Raji (cell line): Measurements from ENCODE around the gene GP5.

Source experiments
- POLR2A ChIP-seq: IDR thresholded peaks from 2 replicates; pipeline ENCODE4 v1.6.1; 2011; ENCODE audit warnings: low read depth, low read length, control low read depth; ENCODE audit not compliant: insufficient read depth

Gene GP5

GRCh38 chr3:194370753-194371152, 28.3 kb downstream of the GP5 start:
- TF ChIP-seq POLR2A: no peak

GRCh38 chr3:194369522-194370279, 29.4 kb downstream of the GP5 start, which contains the start of gene LRRC15:
Gene LRRC15 (minus strand): TSS chr3:194369743. CDS start chr3:194361043, 8,700 bp downstream.
- TF ChIP-seq POLR2A: no peak

- TF ChIP-seq POLR2A: no peak
Observed at GRCh38 chr3:194368918-194369317, 30.1 kb downstream of the GP5 start.

GRCh38 chr3:194367992-194368841, 30.8 kb downstream of the GP5 start:
- TF ChIP-seq POLR2A: no peak

GRCh38 chr3:194365978-194366490, 33.0 kb downstream of the GP5 start:
- no peak for TF ChIP-seq POLR2A

GRCh38 chr3:194365526-194365925, 33.5 kb downstream of the GP5 start:
- no peak for TF ChIP-seq POLR2A

- TF ChIP-seq POLR2A: no peak
Observed at GRCh38 chr3:194364652-194365434, 34.2 kb downstream of the GP5 start.

- no peak for TF ChIP-seq POLR2A
Observed at GRCh38 chr3:194364314-194364651, 34.8 kb downstream of the GP5 start.

- TF ChIP-seq POLR2A: no peak
Observed at GRCh38 chr3:194360568-194360967, 38.5 kb downstream of the GP5 start.

- TF ChIP-seq POLR2A: no peak
Observed at GRCh38 chr3:194357681-194358080, 41.4 kb downstream of the GP5 start.

- no peak for TF ChIP-seq POLR2A
Observed at GRCh38 chr3:194355379-194355778, 43.7 kb downstream of the GP5 start.

GRCh38 chr3:194354315-194354714, 44.8 kb downstream of the GP5 start:
- TF ChIP-seq POLR2A: no peak

GRCh38 chr3:194352667-194353246, 46.3 kb downstream of the GP5 start:
- no peak for TF ChIP-seq POLR2A

- TF ChIP-seq POLR2A: no peak
Observed at GRCh38 chr3:194351952-194352536, 47.0 kb downstream of the GP5 start.

- no peak for TF ChIP-seq POLR2A
Observed at GRCh38 chr3:194351080-194351672, 47.9 kb downstream of the GP5 start, which contains the start of gene CPN2. Gene CPN2 (minus strand): TSS chr3:194351328. CDS start chr3:194342702, 8,626 bp downstream.

GRCh38 chr3:194350726-194351071, 48.4 kb downstream of the GP5 start:
- TF ChIP-seq POLR2A: no peak
